Activated naive CD4-positive, alpha-beta T cell treated with Interleukin-2 at 50 U/mL for 16 hours (primary cell): ENCODE data around the gene DAGLB.
"Not testable (repeated sequence)": the region's sequence is repeated elsewhere in the genome, so short reads cannot be mapped to it uniquely, and the experiment has no call there.

ENCODE experiments used
- DNase-seq: peaks from one replicate; pipeline ENCODE4 v3.0.0-alpha.2; 2020

The DAGLB gene

GRCh38 chr7:6460990-6461584, 13.3 kb upstream of the DAGLB start:
- DNase-seq: no peak

DNA sequence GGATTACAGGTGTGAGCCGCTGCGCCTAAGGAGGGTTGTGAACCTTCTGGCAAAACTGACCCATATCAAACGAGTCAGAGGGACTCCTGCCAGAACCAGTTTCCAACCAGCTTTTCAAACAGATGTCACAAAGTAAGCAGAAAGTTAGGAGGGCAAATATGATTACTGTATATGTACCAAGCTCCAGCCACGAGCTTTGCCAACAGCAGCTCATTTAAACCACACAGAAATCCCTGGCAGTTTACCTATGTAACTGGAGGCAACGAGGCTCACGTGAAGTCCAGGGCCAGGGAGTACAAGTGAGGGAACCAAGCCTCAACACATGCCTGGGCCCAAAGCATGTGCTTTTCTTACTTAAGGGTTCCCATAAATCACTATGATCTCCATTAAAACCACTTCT, 12.5 kb upstream of the DAGLB start:
- no peak for DNase-seq

GRCh38 chr7:6458676-6459075, 10.9 kb upstream of the DAGLB start:
- not testable (repeated sequence) for DNase-seq

GRCh38 chr7:6453734-6454133, 6.0 kb upstream of the DAGLB start:
- no peak for DNase-seq

- no peak for DNase-seq
These were observed 3.5 kb upstream of the DAGLB start for GRCh38 chr7:6451224-6451705.

DNA sequence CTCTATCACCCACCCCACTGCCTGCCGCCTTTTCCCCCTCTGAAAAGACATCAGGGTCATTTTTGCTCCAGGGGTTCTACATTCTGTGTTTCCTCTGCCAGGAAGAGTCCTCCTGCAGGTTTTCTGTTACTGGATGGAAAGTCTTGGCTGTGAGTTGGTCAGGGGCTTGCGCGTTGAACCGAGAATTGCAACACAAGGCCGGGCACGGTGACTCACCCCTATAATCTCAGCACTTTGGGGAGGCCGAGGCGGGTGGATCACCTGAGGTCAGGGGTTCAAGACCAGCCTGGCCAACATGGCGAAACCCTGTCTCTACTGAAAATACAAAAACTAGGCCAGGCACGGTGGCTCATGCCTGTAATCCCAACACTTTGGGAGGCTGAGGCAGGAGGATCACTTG, 2.8 kb upstream of the DAGLB start:
- not testable (repeated sequence) for DNase-seq

DNA sequence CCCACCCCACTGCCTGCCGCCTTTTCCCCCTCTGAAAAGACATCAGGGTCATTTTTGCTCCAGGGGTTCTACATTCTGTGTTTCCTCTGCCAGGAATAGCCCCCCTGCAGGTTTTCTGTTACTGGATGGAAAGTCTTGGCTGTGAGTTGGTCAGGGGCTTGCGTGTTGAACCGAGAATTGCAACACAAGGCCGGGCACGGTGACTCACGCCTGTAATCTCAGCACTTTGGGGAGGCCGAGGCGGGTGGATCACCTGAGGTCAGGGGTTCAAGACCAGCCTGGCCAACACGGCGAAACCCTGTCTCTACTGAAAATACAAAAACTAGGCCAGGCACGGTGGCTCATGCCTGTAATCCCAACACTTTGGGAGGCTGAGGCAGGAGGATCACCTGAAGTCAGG, 2.1 kb upstream of the DAGLB start:
- DNase-seq: not testable (repeated sequence)

DNA sequence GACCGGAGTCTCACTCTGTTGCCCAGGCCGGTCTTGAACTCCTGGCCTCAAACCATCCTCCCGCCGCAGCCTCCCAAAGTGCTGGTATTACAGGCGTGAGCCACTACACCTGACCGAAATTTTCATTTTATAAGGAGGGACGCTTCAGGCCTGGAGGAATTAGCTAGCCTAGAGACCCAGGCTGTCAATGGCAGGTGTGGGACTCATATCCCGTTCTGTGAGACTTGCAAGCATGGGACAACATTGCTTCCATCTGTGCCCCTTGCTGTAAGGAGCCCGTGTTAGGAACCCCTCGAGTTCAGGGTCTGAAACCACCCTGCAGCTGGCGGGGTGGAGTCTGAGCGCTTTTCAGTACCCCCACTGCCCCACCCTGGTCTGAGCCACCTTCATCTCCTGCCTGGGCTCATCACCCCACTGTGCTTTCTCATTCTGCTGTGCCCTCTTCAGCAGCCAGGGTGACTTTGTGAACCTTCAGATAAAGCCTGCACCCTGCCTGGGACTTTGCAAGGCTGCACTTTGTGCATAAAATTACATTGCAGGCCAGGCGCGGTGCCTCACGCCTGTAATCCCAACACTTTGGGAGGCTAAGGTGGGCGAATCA, 1.3 kb upstream of the DAGLB start:
- no peak for DNase-seq

- DNase-seq: peak; percentile 28
These were observed 745 bp downstream of the DAGLB start for GRCh38 chr7:6446838-6447580.

GRCh38 chr7:6444516-6445269, 3.1 kb downstream of the DAGLB start:
- no peak for DNase-seq

GRCh38 chr7:6443372-6443941, 4.3 kb downstream of the DAGLB start:
- no peak for DNase-seq

DNA sequence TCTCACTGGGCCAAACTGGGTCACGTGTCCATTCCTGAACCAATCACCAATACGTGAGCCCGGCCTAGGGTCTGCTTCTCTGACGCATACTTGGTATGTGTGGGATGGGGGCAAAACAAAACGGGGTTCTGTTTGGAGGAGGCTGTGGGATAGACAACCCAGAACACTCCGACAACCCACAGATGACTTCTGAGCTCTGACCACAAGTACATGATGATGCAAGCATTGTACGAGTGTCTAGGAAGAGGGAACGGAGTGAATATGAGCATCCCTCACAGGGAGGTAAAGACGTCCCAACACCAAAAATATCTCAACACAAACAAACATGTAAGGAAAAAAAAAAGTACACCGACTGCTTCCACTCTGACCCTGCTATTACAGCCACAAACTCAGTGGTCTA, 5.6 kb downstream of the DAGLB start:
- no peak for DNase-seq

DNA sequence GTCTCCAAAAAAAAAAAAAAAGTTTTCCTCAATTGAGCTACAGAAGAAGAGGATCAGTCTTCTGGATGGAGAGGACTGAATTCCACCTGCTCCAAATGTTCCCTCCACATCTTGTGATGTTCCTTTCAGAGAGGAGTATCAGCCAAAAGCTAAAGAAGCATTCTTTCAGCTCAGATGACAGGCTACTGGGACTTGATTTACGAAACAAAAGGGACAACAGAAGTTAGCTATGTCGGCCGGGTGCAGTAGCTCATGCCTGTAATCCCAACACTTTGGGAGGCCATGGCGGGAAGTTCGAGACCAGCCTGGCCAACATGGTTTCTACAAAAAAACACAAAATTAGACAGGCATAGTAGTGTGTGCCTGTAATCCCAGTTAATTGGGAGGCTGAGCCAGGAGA, 7.4 kb downstream of the DAGLB start:
- DNase-seq: no peak

DNA sequence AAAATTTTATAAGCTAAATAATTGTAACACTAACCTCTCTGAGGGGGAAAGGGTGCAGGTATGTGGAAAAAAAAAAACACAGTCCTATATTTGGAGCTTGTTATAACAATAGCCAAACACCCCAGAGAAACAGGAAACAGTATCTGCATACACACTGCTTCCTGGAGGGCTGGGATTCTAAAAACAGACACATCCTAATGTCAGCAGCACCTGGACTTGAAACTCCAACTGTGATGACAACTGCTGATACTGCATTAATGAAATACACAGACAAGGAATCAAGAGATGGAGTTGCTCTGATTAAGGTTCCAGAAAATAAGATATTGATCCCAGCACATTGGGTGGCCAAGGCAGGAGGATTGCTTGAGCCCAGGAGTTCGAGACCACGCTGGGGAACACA, 9.3 kb downstream of the DAGLB start:
- DNase-seq: no peak

DNA sequence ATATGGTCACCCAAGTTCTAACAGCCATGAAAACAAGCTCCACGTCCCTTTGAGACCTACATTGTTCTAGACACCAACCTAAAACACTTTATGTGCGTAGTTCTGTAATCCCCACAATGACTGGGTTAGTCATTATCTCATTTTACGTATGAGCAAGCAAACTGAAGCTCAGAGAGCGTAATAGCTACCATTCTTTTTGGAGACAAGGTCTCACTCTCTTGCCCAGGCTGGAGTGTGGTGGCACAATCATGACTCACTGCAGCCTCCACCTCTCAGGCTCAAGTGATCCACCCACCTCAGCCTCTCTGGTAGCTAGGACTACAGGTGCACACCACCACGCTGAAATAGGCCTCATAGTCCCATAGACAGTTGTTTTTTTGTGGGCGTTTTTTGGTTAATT, 10.5 kb downstream of the DAGLB start:
- peak; percentile 25 for DNase-seq

DNA sequence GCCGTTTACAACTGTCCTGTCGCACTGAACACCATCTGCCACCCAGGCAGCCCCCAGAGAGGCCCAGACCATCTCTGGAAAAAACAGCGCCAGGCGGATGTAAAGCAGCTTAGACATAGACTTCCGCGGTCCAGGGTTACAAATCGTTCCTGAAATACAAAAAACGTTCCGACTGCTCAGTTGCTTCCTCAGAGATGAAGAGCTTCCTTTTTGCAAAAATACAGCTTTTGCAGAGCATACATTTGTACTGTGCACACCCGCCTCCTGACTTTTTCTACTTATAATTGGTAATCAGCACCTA, 11.4 kb downstream of the DAGLB start:
- DNase-seq: no peak

DNA sequence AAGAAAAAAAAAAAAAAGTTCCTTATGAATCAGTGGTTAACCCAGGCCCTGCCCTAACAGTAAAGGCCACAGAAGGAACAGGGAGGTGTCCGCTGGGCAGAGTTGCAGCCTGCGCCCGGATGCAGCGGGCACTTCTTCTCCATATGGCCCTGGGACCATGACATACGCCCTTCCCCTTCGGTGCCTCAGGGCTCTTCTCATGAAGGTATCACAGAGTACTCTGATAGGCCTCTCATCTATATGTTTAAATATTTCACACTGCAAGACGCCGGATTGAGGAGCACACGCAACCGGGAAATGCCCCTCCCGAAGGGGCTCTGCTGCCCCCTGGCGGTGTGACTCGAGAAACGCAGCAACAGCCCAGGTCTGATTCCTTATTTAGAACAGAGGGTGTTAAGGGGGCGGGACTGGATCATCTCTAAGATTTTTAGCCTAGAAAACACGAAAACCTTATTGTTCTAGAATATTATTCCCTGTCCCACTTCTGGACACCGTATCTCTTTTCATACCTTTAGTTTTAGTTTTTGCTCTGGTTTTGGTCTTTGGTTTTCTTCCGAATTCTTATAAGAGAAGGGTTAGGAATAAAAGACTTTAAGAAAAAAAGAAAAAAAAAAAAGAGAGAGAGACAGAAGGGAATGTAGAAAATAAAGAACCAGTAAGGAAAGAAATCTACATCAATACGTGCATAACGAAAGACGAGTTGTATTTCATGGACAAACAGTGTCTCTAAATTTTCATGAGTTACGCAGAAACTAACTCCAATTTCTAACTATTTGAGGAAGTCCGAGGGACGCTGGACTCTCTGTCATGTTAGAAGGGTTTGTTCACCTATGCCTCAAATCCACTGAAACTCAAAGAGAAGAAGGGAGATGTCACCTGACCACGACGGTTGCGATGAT, 12.0 kb downstream of the DAGLB start:
- DNase-seq: peak; percentile 88

GRCh38 chr7:6433784-6434615, 13.8 kb downstream of the DAGLB start:
- no peak for DNase-seq

DNA sequence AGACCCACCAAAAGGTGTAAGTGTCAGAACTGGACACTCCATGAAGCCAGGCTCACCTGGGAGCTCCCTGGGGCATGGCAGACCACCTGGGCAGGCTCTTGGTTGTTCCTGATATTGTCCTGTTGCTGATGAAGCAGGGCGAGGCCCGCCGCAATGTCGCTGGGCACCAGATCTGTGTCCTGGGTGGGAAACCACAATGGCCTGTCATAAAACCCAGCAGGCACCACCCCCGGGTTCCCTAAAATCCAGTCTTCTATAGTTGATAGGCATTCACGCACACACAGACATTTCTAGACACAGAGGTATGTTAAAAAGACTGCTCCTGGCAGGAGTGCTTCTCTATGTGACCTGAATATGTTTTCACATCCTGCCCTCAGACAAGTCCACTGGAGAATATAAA, 15.0 kb downstream of the DAGLB start:
- DNase-seq: no peak

GRCh38 chr7:6430974-6431373, 16.8 kb downstream of the DAGLB start:
- DNase-seq: no peak

DNA sequence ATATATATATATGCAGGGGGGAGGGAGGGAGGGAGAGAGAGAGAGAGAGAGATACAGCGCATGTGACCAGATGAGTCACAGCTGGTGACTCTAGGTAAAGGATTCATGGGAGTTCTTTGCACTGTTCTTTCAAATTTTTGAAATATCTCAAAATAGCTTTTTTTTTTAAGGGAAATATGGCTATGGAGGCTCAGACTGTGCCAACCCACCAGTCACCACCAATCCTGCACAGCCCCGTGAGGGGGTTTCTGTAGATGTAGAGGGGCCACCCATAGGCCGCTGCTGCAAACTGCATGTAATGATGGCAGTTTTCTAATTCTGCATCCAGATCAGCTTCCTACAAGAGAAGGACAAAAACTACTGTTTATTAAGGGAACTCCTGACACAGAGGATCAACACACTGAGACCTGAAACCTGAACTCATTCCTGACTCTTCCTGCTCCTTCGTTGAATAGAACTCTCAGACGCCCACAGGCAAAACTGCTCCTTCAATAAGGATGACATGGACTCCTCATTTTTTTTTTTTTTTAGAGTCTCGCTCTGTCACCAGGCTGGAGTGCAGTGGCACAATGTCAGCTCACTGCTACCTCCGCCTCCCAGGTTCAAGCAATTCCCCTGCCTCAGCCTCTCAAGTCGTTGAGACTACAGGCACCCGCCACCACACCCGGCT, 17.3 kb downstream of the DAGLB start:
- DNase-seq: no peak
